T-helper 17 cell (primary cell): ENCODE results near the gene DRAM1. TPM values are rescaled to one million over a fixed set of nuclear protein-coding genes. Genes with fewer than 3 reads are reported as not detected.

Source experiments
- ATAC-seq: fragments of 150-1000 bp; cut with Tn5 transposase; 2 replicates; pipeline ENCODE4 v1.10.0; 2021; ENCODE audit warnings: mild to moderate bottlenecking, moderate library complexity
- DNase-seq, 3 donors: peaks; one replicate each; pipeline versions ENCODE4 v3.0.0 to v3.0.0-alpha.2; 2020 to 2021
- H3K9me3 ChIP-seq: one replicate; pipeline ENCODE4 v1.7.0; 2013; ENCODE audit warnings: low read length, mild to moderate bottlenecking; ENCODE audit not compliant: control insufficient read depth, poor library complexity, severe bottlenecking
- H3K27ac Mint-ChIP-seq: one replicate; pipeline ENCODE4 v1.8.0; 2022; ENCODE audit warnings: mild to moderate bottlenecking, moderate library complexity, mixed read lengths
- H3K27me3 Mint-ChIP-seq: one replicate; pipeline ENCODE4 v1.8.0; 2022; ENCODE audit warnings: mixed read lengths
- H3K36me3 Mint-ChIP-seq: one replicate; pipeline ENCODE4 v1.8.0; 2022; ENCODE audit warnings: low read depth, mixed read lengths
- H3K4me1 Mint-ChIP-seq: one replicate; pipeline ENCODE4 v1.8.0; 2022; ENCODE audit warnings: mild to moderate bottlenecking, mixed read lengths
- H3K4me3 Mint-ChIP-seq: one replicate; pipeline ENCODE4 v1.8.0; 2022; ENCODE audit warnings: mild to moderate bottlenecking, moderate library complexity, mixed read lengths
- total RNA-seq, 4 donors: library from RNA in 2 of 4; stranded (reverse) in 2 of 4; gene quantifications; one replicate each; pipeline ENCODE4 v1.2.3 and lab custom pipeline; 2022 to 2026

Gene DRAM1
- total RNA-seq, 2 donors from 2014 or later, result 1.8 to 3.1 TPM

DNA sequence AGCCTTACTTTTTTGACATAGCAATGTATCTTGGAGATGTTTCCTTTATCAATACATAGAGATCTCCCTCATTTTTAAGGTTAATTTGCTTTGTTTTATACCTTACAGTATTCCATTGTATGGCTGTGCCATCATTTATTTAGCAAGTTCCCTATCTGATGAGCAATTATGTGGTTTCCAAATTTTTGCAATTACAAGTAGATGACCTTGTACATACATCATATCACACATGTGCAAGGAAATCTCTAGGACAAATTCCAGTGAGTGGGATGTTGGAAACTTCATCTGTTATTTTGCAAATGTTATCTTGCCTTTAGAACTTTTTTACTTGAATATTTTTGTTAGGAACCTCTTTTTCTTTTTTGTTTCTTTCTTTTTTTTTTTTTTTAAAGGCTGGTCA is 49.7 kb downstream of the DRAM1 start:
- no peak for DNase-seq
- Mint-ChIP-seq H3K27ac (no peak overlapping the region), H3K27me3 (peaks cover 45% of the 10 kb centered on the region), H3K4me1 (no peaks in the 10 kb centered on the region), H3K4me3 (no peak overlapping the region), H3K36me3 (no peaks in the 10 kb centered on the region)
- no peak for ATAC-seq
- no peaks in the 10 kb centered on the region for H3K9me3 ChIP-seq

DNA sequence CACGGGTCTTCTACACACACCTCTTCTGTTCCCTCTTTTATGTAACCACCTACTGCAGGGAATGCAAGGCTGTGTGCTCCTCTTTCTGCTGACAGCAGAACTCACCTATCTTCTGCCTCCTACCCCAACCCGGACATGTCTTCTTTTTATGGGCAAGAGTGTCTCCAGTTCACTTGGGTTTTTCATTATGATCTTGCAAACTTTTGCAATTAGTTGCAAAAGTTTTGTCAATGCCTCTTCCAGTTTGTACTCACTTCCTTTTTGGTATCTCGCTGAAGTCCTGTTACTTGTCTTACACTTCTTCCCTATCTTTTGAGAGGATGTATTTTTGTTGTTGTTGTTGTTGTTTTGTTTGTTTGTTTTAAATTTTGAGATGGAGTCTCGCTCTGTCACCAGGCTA is 50.6 kb downstream of the DRAM1 start:
- no peaks in the 10 kb centered on the region for H3K9me3 ChIP-seq
- no peak for DNase-seq
- Mint-ChIP-seq H3K27ac (peak overlapping the region; percentile 66), H3K4me3 (no peak overlapping the region), H3K4me1 (no peaks in the 10 kb centered on the region), H3K27me3 (peaks cover 52% of the 10 kb centered on the region), H3K36me3 (no peaks in the 10 kb centered on the region)
- no peak for ATAC-seq

DNA sequence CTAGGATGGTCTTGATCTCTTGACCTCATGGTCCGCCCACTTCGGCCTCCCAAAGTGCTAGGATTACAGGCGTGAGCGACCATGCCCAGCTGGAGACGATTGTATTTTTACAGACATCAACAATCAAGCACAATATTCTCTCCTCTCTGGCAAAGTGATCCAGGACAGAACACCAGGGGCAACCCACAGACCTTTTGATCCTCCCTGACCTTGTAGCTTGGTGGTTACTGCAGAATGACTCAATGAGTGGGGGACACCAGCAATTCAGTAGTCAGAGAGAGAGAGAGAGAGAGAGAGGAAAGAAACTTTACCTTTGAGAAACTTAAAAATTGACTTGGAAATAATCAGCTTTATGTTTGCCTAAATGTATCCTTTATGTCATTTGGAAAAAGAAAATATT is 51.2 kb downstream of the DRAM1 start:
- DNase-seq (no peak), ATAC-seq (no peak)
- Mint-ChIP-seq H3K27ac (peak overlapping the region; percentile 66), H3K4me3 (no peak overlapping the region), H3K36me3 (no peaks in the 10 kb centered on the region), H3K27me3 (peaks cover 58% of the 10 kb centered on the region), H3K4me1 (no peaks in the 10 kb centered on the region)
- H3K9me3 ChIP-seq, result no peaks in the 10 kb centered on the region

DNA sequence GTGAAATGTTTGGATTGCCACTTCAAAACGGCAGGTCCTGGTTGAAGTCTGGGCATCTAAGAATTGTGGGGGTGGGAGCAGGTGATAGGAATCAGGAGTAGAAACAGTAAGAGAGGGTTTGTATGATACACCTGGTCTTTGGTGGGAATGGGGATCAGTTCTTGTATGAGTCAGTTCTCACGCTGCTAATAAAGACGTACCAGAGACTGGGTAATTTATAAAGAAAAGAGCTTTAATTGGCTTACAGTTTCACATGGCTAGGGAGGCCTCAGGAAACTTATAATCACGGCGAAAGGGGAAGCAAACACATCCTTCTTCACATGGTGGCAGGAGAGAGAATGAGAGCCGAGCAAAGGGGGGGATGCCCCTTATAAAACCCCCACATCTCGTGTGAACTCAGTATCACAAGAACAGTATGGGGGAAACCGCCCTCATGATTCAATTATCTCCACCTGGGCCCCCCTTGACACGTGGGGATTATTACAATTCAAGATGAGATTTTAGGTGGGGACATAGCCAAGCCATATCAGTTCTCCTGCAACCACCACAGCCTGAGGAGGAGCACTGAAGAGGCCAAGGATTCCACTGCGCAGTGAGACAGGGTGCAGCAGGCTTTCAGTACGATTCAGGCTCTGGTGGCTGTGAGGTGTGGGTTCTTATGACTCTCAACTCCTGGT is 52.1 kb downstream of the DRAM1 start:
- no peaks in the 10 kb centered on the region for H3K4me1 Mint-ChIP-seq
- peaks cover 65% of the 10 kb centered on the region for H3K27me3 Mint-ChIP-seq
- ATAC-seq, result no peak

DNA sequence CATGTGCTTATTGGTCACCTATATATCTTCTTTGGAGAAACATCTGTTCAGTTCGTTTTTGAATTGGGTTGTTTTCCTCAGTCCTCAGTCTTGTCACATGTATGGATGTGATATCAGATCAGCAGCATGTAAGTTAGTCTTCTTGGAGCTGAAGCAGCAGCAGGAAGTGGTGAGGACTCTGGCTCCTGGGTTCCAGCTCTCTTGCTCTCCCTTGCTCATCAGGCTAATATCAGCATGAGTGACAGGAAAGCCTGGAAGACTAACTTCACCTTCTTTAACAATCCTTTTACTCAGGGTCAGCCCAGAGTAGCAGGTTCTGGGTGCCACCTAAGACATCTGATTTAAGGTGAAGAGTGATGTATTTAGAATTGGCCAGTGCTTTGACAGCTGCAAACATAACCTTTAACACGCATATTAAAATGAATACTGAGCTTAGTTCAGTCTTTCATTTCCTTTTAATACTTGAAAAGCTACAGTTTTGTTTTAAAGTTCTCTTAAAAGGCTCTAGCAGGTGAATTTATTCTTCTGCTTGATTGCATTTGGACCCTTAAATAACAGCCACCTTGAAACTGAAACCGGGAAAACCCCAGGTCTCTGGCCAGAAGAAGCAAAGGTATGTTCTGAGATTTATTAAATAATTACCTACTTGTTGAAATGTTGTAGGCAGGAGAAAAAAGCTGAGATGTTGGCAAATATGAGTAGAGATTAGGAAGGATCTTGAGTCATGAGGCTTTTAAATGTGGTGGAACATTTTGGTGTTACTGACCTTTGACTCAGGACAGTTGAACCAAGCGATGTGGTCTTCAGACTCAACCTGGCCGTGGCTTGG is 54.3 kb downstream of the DRAM1 start:
- H3K9me3 ChIP-seq, result no peaks in the 10 kb centered on the region
- DNase-seq, result no peak
- no peak overlapping the region for H3K27ac Mint-ChIP-seq
- peaks cover 2% of the 10 kb centered on the region for H3K4me1 Mint-ChIP-seq
- peak; percentile 39 for ATAC-seq
- no peak overlapping the region for H3K4me3 Mint-ChIP-seq
- H3K36me3 Mint-ChIP-seq, result no peaks in the 10 kb centered on the region
- H3K27me3 Mint-ChIP-seq, result peaks cover 78% of the 10 kb centered on the region

More for the DNA sequence above, 52.1 kb downstream of the DRAM1 start:
- Mint-ChIP-seq H3K4me3 (no peak overlapping the region), H3K36me3 (no peaks in the 10 kb centered on the region), H3K27ac (no peak overlapping the region)
- no peaks in the 10 kb centered on the region for H3K9me3 ChIP-seq
- DNase-seq, result no peak

DNA sequence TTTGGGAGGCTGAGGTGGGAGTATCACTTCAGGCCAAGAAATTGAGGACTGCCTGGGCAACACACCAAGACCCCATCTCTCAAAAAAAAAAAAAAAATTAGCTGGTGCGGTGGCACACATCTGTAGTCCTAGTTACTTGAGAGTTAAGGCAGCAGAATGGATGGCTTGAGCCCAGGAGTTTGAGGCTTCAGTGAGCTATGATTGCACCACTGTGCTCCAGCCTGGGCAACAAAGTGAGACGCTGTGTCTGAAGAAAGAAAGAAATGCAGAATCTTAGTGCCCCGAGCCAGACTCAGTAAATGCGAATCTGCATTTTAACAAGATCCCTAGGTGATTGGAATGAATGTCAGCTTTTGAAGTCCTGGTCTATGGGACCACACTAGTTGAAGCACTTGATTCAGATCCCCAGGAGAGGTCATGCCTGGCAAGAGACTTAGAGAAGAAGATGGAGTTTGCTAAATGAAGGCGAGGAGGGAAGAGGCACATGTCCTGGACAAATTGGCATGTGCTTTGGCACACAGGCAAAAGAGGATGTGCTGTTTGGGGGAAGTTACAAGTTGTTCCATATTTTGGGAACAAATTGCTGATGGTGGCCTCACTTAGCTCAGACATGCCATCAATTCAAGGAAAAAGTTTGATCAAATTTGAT is 56.6 kb downstream of the DRAM1 start:
- no peak for ATAC-seq
- Mint-ChIP-seq H3K27me3 (peaks cover 81% of the 10 kb centered on the region), H3K27ac (peak overlapping the region; percentile 47), H3K4me1 (peaks cover 2% of the 10 kb centered on the region), H3K36me3 (peaks cover 2% of the 10 kb centered on the region), H3K4me3 (no peak overlapping the region)
- no peak for DNase-seq
- H3K9me3 ChIP-seq, result no peaks in the 10 kb centered on the region

DNA sequence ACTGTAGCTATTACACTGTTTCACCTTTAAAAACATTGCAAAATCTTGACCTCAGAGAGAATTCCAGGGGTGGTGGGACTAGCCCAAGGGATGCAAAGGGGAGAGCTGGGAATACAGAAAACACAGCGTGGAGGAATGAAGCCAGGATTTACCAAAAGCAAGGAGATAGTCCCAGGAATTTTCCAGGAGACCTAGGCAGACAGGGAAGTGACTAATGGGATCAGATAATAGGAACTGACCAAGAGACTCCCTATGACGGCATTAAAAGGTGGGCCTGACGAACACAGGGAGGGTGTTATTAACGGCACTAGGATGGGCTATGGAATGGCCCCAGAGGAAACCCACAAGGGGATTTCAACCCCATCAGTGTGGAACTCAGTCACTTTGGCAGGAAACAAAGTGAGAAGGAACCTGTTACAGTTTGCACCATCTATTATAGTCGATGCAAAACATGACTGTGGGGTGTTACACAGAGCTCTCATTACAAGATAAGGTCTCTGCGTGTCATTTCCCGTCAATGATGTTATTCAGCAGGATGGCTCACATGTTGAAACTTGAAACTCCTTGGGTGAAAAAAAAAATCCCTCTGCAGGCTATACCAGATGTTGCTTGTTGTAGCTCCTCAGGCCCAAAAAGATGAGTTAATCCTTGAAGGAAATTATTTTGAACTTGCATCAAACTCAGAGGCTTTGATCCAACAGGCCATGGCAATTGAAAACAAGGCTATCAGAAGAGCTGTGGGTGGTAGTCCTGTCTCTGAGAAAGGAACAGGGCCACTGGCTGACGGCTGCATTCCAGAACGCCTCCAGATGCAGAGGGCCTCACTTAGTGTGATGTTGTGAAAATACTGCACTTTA is 58.7 kb downstream of the DRAM1 start:
- peaks cover 2% of the 10 kb centered on the region for H3K4me1 Mint-ChIP-seq
- H3K36me3 Mint-ChIP-seq, result peaks cover 2% of the 10 kb centered on the region
- H3K4me3 Mint-ChIP-seq, result no peak overlapping the region
- no peaks in the 10 kb centered on the region for H3K9me3 ChIP-seq
- ATAC-seq, result peak; percentile 52
- DNase-seq, result no peak
- peak overlapping the region; percentile 43 for H3K27ac Mint-ChIP-seq
- H3K27me3 Mint-ChIP-seq, result peaks cover 74% of the 10 kb centered on the region

DNA sequence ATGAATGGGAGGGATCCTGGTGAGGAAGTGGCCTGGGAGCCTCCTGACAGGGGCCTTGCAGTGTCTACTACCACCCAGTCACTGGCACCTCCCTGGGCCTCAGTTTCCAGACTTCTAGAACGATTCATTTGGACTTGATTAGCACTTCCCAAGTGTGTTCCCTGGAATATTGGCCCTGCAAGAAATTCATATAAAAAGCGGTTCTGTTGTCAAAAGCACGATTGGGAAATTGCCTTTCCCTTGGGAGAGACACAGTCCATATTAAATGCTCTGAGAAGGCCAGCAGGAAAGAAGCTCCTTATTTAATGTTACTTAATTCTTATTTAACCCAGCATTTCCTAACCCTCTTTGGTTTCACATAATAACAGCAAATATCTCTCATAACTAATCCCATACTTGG is 61.9 kb downstream of the DRAM1 start:
- ATAC-seq, result no peak
- H3K27me3 Mint-ChIP-seq, result peaks cover 64% of the 10 kb centered on the region
- no peak overlapping the region for H3K27ac Mint-ChIP-seq

DNA sequence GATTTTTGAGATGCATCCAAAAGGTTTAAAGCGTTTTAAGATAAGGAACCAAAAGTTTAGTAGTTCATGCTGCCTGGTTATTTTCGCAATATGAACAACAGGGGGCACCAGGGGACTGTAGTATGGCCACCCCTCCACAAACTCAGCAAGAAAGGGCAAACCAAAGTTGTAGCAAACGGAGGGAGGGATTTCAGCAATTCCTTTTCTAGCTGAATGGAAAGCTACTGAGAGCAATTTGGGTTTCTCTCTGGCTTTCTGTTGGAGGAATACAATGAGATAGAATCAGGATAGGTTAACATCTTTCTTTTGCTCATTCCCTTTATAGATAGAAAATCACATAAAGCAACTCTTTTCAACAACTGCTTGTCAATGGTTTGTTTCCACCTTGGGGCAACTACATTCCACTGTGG is 62.5 kb downstream of the DRAM1 start:
- Mint-ChIP-seq H3K27ac (no peak overlapping the region), H3K4me3 (no peak overlapping the region), H3K4me1 (peaks cover 2% of the 10 kb centered on the region), H3K27me3 (peaks cover 65% of the 10 kb centered on the region), H3K36me3 (peaks cover 2% of the 10 kb centered on the region)
- peak; percentile 78 for ATAC-seq
- no peaks in the 10 kb centered on the region for H3K9me3 ChIP-seq
- peak; percentile 13 to 17 (median 13) for DNase-seq

More for the DNA sequence above, 61.9 kb downstream of the DRAM1 start:
- peaks cover 2% of the 10 kb centered on the region for H3K36me3 Mint-ChIP-seq
- peaks cover 2% of the 10 kb centered on the region for H3K4me1 Mint-ChIP-seq
- DNase-seq, result no peak
- H3K9me3 ChIP-seq, result no peaks in the 10 kb centered on the region
- no peak overlapping the region for H3K4me3 Mint-ChIP-seq

DNA sequence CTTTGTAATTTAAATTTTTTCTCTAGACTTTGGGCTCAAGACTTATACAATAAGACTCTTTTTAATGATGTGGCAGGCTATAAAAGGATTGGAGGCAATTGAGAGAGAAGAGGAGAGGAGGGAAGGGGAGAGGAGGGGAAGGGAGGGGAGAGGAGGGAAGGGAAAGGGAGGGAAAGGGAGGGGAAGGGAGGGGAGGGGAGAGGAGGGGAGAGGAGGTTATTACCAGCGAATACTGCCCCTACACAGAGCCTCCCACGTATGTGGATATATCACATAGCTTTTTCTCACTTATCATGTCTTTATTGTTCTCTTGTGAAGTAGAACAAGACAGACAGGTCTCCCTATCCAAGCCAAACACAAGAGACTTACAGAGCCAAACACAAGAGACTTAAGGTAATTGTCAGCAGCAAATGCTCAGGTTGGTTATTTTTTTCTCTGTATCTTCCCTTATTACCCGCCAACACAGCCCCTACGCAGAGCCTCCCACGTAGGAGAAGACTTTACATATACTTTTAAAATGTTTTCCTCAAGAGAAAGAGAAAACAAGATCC is 63.1 kb downstream of the DRAM1 start:
- H3K27me3 Mint-ChIP-seq, result peaks cover 63% of the 10 kb centered on the region
- no peak overlapping the region for H3K4me3 Mint-ChIP-seq
- DNase-seq (no peak), ATAC-seq (no peak)
- peaks cover 2% of the 10 kb centered on the region for H3K36me3 Mint-ChIP-seq
- H3K27ac Mint-ChIP-seq, result no peak overlapping the region
- H3K4me1 Mint-ChIP-seq, result peaks cover 2% of the 10 kb centered on the region
- H3K9me3 ChIP-seq, result no peaks in the 10 kb centered on the region

DNA sequence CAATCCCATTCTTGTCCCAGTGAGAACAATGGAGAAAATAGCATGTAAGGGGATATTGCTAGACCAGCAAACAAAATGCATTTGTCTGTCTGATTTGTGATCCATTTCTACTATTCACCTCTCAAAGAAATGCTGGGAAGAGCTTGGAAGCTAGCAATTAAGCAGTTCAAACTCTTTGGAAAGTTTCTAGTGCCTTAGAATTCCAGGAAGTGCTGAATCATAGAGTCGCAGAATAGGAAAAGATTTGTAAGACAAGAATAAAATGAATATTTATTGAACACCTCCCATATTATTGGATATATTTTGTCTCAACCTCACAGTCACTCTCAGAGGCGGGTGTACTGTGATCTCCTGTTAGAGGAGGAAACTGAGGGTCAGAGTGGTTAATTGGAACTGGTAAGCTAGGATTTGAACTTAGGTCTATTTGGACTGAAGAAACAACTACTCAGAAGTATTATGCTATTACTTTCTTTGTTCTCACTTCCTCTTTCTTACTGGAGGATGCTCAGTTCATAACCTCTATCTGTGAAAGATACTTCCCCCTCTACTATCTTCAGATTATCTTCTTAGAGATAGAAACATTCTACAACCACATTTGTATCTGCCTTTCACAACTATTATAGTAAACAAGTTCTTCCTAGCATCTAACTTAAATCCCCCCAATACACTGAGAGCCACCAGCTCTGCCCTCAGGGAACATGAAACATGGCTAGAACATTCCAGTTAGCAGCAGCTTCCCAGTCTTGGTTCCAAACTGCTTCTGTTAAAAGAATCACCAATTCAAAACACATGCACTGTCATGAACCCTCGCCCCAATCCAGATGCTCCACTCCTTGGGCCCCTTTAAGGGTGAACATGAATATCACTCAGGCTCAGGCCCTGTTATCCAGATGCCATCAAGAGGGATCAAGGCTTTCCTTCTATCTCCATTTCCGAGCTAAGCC is 64.2 kb downstream of the DRAM1 start:
- Mint-ChIP-seq H3K27me3 (peaks cover 62% of the 10 kb centered on the region), H3K4me1 (no peaks in the 10 kb centered on the region), H3K27ac (no peak overlapping the region), H3K36me3 (peaks cover 2% of the 10 kb centered on the region), H3K4me3 (no peak overlapping the region)
- no peaks in the 10 kb centered on the region for H3K9me3 ChIP-seq
- ATAC-seq (peak; percentile 28), DNase-seq (no peak)

DNA sequence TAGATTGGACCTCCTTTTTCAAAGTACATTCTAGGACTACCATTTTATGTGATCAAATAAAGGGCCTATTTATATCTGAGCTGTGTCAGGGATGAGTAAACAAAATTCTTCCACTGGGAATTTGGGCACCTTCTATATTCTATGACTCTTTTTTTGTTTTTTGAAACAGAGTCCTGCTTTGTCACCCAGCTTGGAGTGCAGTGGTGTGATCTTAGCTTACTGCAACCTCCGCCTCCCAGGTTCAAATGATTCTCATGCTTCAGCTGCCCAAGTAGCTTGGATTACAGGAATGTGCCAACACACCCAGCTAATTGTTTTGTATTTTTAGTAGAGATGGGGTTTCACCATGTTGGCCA is 64.8 kb downstream of the DRAM1 start:
- Mint-ChIP-seq H3K4me3 (no peak overlapping the region), H3K27me3 (peaks cover 58% of the 10 kb centered on the region), H3K27ac (no peak overlapping the region), H3K36me3 (peaks cover 2% of the 10 kb centered on the region), H3K4me1 (no peaks in the 10 kb centered on the region)
- ATAC-seq (no peak), DNase-seq (no peak)
- no peaks in the 10 kb centered on the region for H3K9me3 ChIP-seq
